Embryonic facial prominence (tissue), 1 donor: ENCODE measurements around the gene ZNF775.

Experiments used
- DNase-seq: peaks from one replicate; pipeline ENCODE4 v3.0.0-alpha.2; 2016; ENCODE audit errors: extremely low spot score

The ZNF775 gene

GRCh38 chr7:150346922-150347321, 32.2 kb upstream of the ZNF775 start:
- DNase-seq: no peak

- DNase-seq: no peak
Observed at GRCh38 chr7:150351587-150352194, 27.4 kb upstream of the ZNF775 start.

DNA sequence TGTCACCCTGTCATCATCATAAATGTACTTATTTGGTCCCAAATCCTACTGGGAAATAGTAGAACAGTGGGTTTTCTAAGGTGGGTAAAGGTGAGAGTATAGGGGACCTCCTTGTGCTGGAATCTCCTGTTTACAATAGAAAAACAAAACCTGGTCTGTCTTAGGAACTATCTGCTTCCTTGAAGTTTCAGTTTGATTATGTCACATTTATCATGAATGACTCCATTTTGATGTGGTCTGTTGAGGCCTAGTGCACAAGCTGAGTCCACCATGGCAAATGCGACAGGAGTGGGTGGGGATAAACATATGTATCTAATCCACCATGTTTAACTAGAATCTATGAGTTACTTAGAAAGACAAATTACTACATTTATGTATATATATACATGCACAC, 23.5 kb upstream of the ZNF775 start:
- no peak for DNase-seq

- no peak for DNase-seq
Observed at GRCh38 chr7:150356265-150356897, 22.7 kb upstream of the ZNF775 start.

DNA sequence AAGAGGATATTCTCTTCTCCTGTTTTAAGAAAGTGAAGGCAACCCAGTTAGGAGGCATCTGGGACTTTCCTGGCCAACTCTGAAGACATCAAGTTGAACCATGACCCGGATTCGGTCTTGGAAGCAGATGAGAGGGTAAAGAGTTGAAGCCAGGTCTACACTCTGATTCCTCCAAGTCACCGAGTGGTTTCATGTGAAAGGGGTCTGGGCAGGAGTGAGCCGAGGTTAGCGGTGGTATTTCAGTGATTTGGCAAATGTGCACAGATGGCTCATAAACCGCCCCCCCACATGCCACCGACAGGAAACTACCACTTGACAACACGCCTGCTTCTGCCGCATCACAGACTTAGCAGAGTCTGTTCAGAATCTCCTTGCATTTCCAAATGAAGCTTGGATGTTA, 21.9 kb upstream of the ZNF775 start:
- no peak for DNase-seq

DNA sequence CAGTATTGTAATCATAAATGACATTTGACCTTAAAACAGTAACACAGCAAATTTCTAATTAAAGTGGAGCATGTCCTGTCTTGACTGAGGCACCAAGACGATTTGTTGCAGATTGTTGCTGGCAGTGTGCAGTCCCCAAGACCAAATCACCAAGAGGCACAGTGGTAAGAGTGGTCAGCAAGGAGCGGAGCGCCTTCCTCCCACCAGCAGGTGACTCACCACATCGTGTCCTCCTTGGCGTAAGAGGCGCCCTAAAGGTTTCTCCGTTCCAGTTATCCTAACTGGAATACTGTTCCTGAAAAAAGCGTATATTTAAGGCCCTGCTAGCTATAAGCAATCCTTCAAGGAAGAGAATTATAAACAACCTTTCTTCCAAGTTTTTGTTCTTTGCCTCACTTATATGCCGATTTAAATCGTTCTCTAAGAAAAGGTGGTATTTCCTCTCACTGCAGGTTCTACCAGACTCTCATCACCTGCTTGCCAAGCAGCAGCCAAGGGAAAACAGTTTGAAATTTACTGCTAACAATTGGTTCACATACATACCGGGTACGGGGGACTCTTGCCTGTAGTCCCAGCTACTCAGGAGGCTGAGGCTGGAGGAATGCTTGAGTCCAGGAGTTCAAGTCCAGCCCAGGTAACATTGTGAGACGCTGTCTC, 21.2 kb upstream of the ZNF775 start:
- no peak for DNase-seq

DNA sequence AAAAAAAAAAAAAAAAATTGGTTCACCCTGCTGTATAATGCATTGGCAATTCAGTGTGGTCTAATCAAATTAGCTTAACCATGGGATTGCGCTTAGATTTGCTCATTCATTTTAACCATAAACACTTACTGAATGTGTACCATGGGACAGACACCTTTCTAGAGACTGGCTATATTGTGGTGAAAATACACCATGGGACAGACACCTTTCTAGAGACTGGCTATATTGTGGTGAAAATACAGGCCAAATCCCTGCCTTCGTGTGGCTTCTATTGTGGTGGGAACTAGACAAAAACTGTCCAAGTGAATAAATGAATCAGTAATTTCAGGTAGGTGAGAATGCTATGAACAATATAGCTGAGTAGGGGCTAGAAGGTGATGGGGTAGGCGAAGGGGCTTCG, 20.7 kb upstream of the ZNF775 start:
- no peak for DNase-seq

DNA sequence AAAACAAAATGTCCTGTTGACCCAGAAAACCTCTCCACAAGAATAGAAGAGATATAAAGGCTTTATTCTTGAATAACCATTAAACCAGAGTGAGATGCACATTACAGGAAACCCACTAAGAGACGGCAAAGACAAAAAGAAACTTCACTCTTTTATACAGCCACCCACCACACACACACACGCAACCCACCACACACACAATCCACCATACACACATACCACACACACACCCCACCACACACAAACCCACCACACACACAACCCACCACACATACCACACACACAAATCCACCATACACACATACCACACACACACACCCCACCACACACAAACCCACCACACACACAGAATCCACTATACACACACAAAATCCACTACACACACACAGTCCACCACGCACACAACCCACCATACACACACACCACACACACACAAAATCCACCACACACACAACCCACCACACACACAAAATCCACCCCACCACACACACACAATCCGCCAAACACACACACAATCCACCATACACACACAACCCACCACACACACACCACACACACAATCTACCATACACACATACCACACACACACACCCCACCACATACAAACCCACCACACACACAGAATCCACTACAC, 20.0 kb upstream of the ZNF775 start:
- DNase-seq: no peak

GRCh38 chr7:150359622-150360362, 19.3 kb upstream of the ZNF775 start:
- DNase-seq: no peak

DNA sequence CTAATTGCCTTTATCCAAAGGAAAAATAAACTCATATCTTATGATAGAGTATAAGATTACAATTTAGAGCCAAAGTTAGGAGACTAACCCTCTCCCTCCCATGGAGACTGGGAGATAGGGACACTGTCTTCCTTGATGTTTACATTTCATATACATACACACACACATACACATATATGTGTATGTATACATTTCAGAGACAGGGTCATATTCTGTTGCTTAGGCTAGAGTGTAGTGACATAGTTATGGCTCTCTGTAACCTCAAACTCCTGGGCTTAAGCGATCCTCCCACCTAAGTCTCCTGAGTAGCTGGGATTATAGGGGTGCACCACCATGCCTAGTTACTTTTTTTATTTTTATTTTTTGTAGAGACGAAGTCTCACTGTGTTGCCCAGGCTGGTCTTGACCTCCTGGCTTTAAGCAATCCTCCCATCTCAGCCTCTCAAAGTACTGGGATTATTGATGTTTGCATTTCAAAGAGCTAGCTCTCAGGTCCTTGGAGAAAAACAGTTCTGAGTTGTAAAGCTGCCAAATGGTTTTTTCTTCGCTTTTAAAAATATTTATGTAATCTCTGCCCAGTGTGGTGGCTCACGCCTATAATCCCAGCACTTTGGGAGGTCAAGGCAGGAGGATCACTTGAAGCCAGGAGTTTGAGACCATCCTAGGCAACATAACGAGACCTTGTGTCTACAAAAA, 18.6 kb upstream of the ZNF775 start:
- DNase-seq: no peak

DNA sequence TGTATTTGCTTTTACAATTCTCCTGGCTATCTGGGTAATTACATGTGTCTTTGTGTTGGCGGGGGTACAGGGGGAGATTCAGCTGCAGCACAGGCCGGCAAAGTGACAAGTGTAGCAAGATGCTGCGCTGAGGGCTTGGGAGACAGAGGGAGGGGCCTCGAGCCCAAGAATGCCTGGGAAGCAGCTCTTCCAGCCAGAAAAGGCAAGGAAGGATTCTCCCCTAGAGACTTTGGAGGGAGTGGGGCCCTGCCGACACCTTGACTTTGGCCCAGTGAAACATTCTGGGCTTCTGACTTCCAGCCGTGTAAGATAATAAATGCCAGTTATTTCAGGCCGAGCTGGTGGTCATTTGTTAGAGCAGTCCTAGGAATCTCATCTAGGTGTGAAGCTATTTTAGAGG, 17.7 kb upstream of the ZNF775 start:
- no peak for DNase-seq

GRCh38 chr7:150361807-150362621, 17.1 kb upstream of the ZNF775 start:
- DNase-seq: no peak

GRCh38 chr7:150363370-150363769, 15.8 kb upstream of the ZNF775 start:
- no peak for DNase-seq

- no peak for DNase-seq
Observed at GRCh38 chr7:150363872-150364271, 15.3 kb upstream of the ZNF775 start.

GRCh38 chr7:150365194-150365593, 13.9 kb upstream of the ZNF775 start:
- DNase-seq: no peak

GRCh38 chr7:150365673-150366398, 13.3 kb upstream of the ZNF775 start:
- no peak for DNase-seq

- no peak for DNase-seq
Observed at GRCh38 chr7:150367677-150368095, 11.4 kb upstream of the ZNF775 start.

DNA sequence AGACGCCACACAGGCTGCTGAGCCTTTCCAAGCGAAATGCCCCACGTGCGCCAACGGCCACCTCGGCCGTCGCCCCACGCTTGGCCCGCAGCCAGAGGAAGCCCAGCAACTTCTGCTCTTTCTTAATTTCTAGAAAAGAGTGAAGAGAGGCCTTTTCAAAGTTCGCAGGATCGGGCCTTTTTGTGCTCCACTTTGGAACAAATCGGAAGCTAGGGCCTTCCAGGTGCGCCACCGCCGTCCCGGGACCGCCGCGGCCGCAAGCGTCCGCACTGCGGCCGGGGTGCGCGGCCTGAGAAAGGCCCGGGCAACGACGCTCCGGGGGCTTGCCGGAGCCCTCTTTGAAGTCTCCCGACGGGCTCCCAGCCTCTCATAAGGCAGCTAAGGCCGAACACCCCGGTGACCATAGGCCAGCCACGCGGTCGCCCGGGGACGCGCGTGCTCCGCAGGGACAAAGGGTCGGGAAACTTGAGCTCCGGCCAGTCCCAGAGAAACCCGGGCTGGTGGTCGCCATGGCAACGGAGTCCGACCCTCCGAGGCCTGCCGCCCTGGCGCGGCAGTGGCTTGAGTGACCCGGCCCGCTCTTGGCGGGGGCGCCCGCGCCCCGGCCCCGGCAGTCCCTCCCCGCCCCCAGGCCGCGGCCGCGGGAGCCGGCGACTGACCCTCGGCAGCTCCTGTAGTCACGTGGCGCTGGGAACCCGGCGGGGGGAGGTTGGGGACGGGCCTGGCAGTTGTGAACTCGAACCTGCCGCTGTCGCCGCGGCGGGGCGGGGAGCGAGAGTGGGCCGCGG, 10.8 kb upstream of the ZNF775 start, which contains the start of gene REPIN1:
Gene REPIN1 (plus strand): TSS at position 727 of the 788 bp plus-strand sequence. CDS start 890 bp downstream, outside the sequence.
- no peak for DNase-seq
